H1 (cell line): Measurements from ENCODE around the gene ACSL6. TPM values are rescaled to one million over a fixed set of nuclear protein-coding genes. Genes with fewer than 3 reads are reported as not detected.

Source experiments
- CTCF ChIA-PET: fragments of 300-600 bp; sonication (Branson Sonifier 250); formaldehyde crosslinking; loops from one replicate; lab custom pipeline; 2021; ENCODE audit not compliant: partially characterized antibody; lab: Charles Lee
- POLR2A ChIA-PET: fragments of 300-600 bp; sonication (Branson Sonifier 250); formaldehyde crosslinking; loops from one replicate; lab custom pipeline; 2021; ENCODE audit warnings: inconsistent platforms; ENCODE audit not compliant: partially characterized antibody; lab: Charles Lee
- DNase-seq, 2 experiments: peaks; one replicate each; pipeline versions ENCODE4 v3.0.0 to v3.0.0-alpha.2; 2010 to 2022; ENCODE audit warnings: low spot score in 2 of 2, low read depth in 1 of 2, mixed read lengths in 1 of 2
- FAIRE-seq: peaks from 2 replicates; lab custom pipeline; 2011; peaks lifted over from hg19 to GRCh38; lab: Jason Lieb, UNC
- H2AFZ ChIP-seq: 2 replicates; pipeline ENCODE4 v1.8.1; 2012; ENCODE audit warnings: low read length, inconsistent platforms
- H2AK5ac ChIP-seq: 2 replicates; pipeline ENCODE4 v1.6.1; 2013; ENCODE audit warnings: low read depth, low read length
- H2BK120ac ChIP-seq: replicated peaks from 2 replicates; pipeline ENCODE3; 2013; ENCODE audit warnings: low read depth, low read length, inconsistent platforms
- H2BK12ac ChIP-seq: 2 replicates; pipeline ENCODE4 v1.6.1; 2013; ENCODE audit warnings: low read depth, low read length
- H2BK15ac ChIP-seq: 2 replicates; pipeline ENCODE4 v1.6.1; 2013; ENCODE audit warnings: low read length
- H2BK20ac ChIP-seq: 2 replicates; pipeline ENCODE4 v1.6.1; 2013; ENCODE audit warnings: low read length
- H2BK5ac ChIP-seq: 2 replicates; pipeline ENCODE4 v1.6.1; 2013; ENCODE audit warnings: low read depth, low read length
- H3K14ac ChIP-seq: 2 replicates; pipeline ENCODE4 v1.6.1; 2013; ENCODE audit warnings: inconsistent platforms; ENCODE audit not compliant: insufficient read length
- H3K18ac ChIP-seq: 2 replicates; pipeline ENCODE4 v1.6.1; 2013; ENCODE audit warnings: low read length; ENCODE audit errors: extremely low read depth
- H3K23ac ChIP-seq: 2 replicates; pipeline ENCODE4 v1.6.1; 2013; ENCODE audit warnings: inconsistent platforms; ENCODE audit not compliant: insufficient read length
- H3K23me2 ChIP-seq: 2 replicates; pipeline ENCODE4 v1.6.1; 2013; ENCODE audit warnings: low read depth, low read length
- H3K27ac ChIP-seq: 2 replicates; pipeline ENCODE4 v1.6.1; 2011; ENCODE audit warnings: low read depth, low read length, inconsistent platforms
- H3K27me3 ChIP-seq, 4 experiments: replicated peaks in 1 of 4; 1 replicate in 1 of 4; 2 replicates in 3 of 4; pipeline versions ENCODE4 v1.6.1 to v1.8.1; 2011 to 2013; ENCODE audit warnings: low read length in 3 of 4, mild to moderate bottlenecking in 3 of 4, inconsistent platforms in 2 of 4, mixed read lengths in 2 of 4, moderate library complexity in 1 of 4; ENCODE audit not compliant: control insufficient read depth in 3 of 4, insufficient read depth in 3 of 4; ENCODE audit errors: extremely low read depth in 1 of 4
- H3K36me3 ChIP-seq, 4 experiments: 2 replicates each; pipeline versions ENCODE4 v1.6.1 to v1.8.1; 2011 to 2013; ENCODE audit warnings: mild to moderate bottlenecking in 4 of 4, low read length in 3 of 4, moderate library complexity in 2 of 4, control low read depth in 1 of 4, inconsistent platforms in 1 of 4; ENCODE audit not compliant: insufficient read depth in 4 of 4, control insufficient read depth in 2 of 4
- H3K4ac ChIP-seq: replicated peaks from 2 replicates; pipeline ENCODE3; 2013; ENCODE audit warnings: low read length, low read depth, mixed read lengths, inconsistent platforms; ENCODE audit not compliant: insufficient read length
- H3K4me1 ChIP-seq, 4 experiments: replicated peaks in 1 of 4; 1 replicate in 1 of 4; 2 replicates in 3 of 4; pipeline versions ENCODE4 v1.6.1 to v1.8.1; 2011 to 2013; ENCODE audit warnings: low read length in 3 of 4, inconsistent platforms in 2 of 4, mixed read lengths in 1 of 4; ENCODE audit not compliant: insufficient read depth in 4 of 4, control insufficient read depth in 3 of 4
- H3K4me2 ChIP-seq, 2 experiments: 2 replicates each; pipeline versions ENCODE4 v1.6.1 to v1.8.1; 2011 to 2013; ENCODE audit warnings: low read depth in 2 of 2, low read length in 2 of 2, control low read depth in 1 of 2, inconsistent platforms in 1 of 2, mild to moderate bottlenecking in 1 of 2; ENCODE audit not compliant: insufficient read depth in 1 of 2
- H3K4me3 ChIP-seq, 4 experiments: fragments of 200-600, 300-600 bp in 1 of 4; sonication (generic), shearing (Covaris generic), sonication (Bioruptor Twin) in 1 of 4; 2 replicates each; pipeline versions ENCODE4 v1.5.1 to v1.8.1; 2011 to 2016; ENCODE audit warnings: low read length in 4 of 4, low read depth in 3 of 4, control low read depth in 2 of 4, inconsistent platforms in 2 of 4, mild to moderate bottlenecking in 2 of 4, mixed read lengths in 1 of 4, moderate library complexity in 1 of 4; ENCODE audit not compliant: insufficient read depth in 2 of 4; ENCODE audit errors: extremely low read depth in 1 of 4
- H3K56ac ChIP-seq: replicated peaks from 2 replicates; pipeline ENCODE3; 2013; ENCODE audit warnings: low read depth, mild to moderate bottlenecking, mixed read lengths, low read length, inconsistent platforms; ENCODE audit not compliant: insufficient read length
- H3K79me1 ChIP-seq: 2 replicates; pipeline ENCODE4 v1.6.1; 2013; ENCODE audit warnings: low read depth, low read length, control low read depth
- H3K79me2 ChIP-seq, 2 experiments: 2 replicates each; pipeline versions ENCODE4 v1.6.1 to v1.8.1; 2012 to 2013; ENCODE audit warnings: low read length in 2 of 2, mild to moderate bottlenecking in 2 of 2, inconsistent platforms in 1 of 2; ENCODE audit not compliant: insufficient read depth in 2 of 2, control insufficient read depth in 1 of 2
- H3K9ac ChIP-seq, 4 experiments: replicated peaks in 1 of 4; 1 replicate in 1 of 4; 2 replicates in 3 of 4; pipeline versions ENCODE4 v1.6.1 to v1.8.1; 2011 to 2013; ENCODE audit warnings: low read depth in 3 of 4, low read length in 3 of 4, control low read depth in 2 of 4, mild to moderate bottlenecking in 2 of 4, moderate library complexity in 2 of 4, inconsistent platforms in 1 of 4; ENCODE audit errors: extremely low read depth in 1 of 4
- H3K9me3 ChIP-seq, 2 experiments: 2 replicates each; pipeline versions ENCODE4 v1.6.1 to v1.8.1; 2012 to 2013; ENCODE audit warnings: mild to moderate bottlenecking in 2 of 2, moderate library complexity in 2 of 2, control low read depth in 1 of 2, inconsistent platforms in 1 of 2, low read depth in 1 of 2, low read length in 1 of 2, mixed read lengths in 1 of 2; ENCODE audit not compliant: insufficient read depth in 2 of 2
- H4K20me1 ChIP-seq, 2 experiments: replicated peaks in 1 of 2; 2 replicates each; pipeline versions ENCODE3 to v1.8.1; 2011 to 2013; ENCODE audit warnings: inconsistent platforms in 2 of 2, low read length in 2 of 2, mild to moderate bottlenecking in 1 of 2; ENCODE audit not compliant: insufficient read depth in 2 of 2, control insufficient read depth in 1 of 2
- H4K5ac ChIP-seq: 2 replicates; pipeline ENCODE4 v1.6.1; 2013; ENCODE audit warnings: low read length, low read depth, mixed read lengths, inconsistent platforms; ENCODE audit not compliant: insufficient read length
- H4K8ac ChIP-seq: 2 replicates; pipeline ENCODE4 v1.8.0; 2013; ENCODE audit warnings: mild to moderate bottlenecking, moderate library complexity, low read length, inconsistent platforms; ENCODE audit not compliant: insufficient read depth; ENCODE audit errors: extremely low read depth
- H4K91ac ChIP-seq: replicated peaks from 2 replicates; pipeline ENCODE3; 2013; ENCODE audit warnings: low read length, mixed read lengths, inconsistent platforms; ENCODE audit not compliant: insufficient read length
- ASH2L ChIP-seq: fragments of 200-600, 300-600 bp; sonication (generic); IDR thresholded peaks from one replicate; pipeline ENCODE4 v1.7.1; 2017; ENCODE audit warnings: low read length
- BACH1 ChIP-seq: IDR thresholded peaks from 2 replicates; pipeline ENCODE4 v1.6.1; 2012; ENCODE audit warnings: low read length, improper control_type of control experiment
- KDM4A ChIP-seq: IDR thresholded peaks from one replicate; pipeline ENCODE4 v1.7.1; 2012; ENCODE audit warnings: low read depth, mild to moderate bottlenecking, moderate library complexity, low read length, inconsistent platforms; ENCODE audit not compliant: severe bottlenecking
- PHF8 ChIP-seq: fragments of 200-600 bp; sonication (generic); conservative IDR thresholded peaks from 2 replicates; pipeline ENCODE4 v1.7.1; 2012; ENCODE audit warnings: low read depth, mild to moderate bottlenecking, inconsistent platforms, low read length, moderate library complexity
- RBBP5 ChIP-seq: IDR thresholded peaks from 2 replicates; pipeline ENCODE4 v1.7.1; 2012; ENCODE audit warnings: low read depth, mild to moderate bottlenecking, inconsistent platforms, low read length, moderate library complexity, borderline replicate concordance
- SIRT6 ChIP-seq: IDR thresholded peaks from one replicate; pipeline ENCODE4 v1.7.1; 2012; ENCODE audit warnings: low read length, inconsistent platforms
- SUZ12 ChIP-seq: fragments of 200-600 bp; sonication (generic); IDR thresholded peaks from 2 replicates; pipeline ENCODE4 v1.6.1; 2012; ENCODE audit warnings: mild to moderate bottlenecking, inconsistent platforms, low read length, moderate library complexity, mixed read lengths
- YY1 ChIP-seq: IDR thresholded peaks from 2 replicates; pipeline ENCODE4 v1.6.1; 2011; ENCODE audit warnings: low read depth, mild to moderate bottlenecking, low read length
- WGBS, 2 experiments: shearing (Covaris generic) in 1 of 2; methylation state at CpG; one replicate each; pipeline versions ENCODE4 v1.1.6 to v1.1.7; 2013 to 2015; ENCODE audit warnings: low lambda C conversion rate in 2 of 2, mixed read lengths in 2 of 2, inconsistent platforms in 1 of 2, low coverage in 1 of 2, missing lambda C conversion rate in 1 of 2; ENCODE audit not compliant: insufficient replicate concordance in 2 of 2, insufficient coverage in 1 of 2, insufficient read length in 1 of 2; ENCODE audit errors: extremely low coverage in 1 of 2, missing lambda C conversion rate in 1 of 2; 5-methylcytosine and 5-hydroxymethylcytosine counted together
- polyA plus RNA-seq, 7 experiments: library from polyadenylated mRNA; depleted of rRNA in 3 of 7; stranded (reverse) in 5 of 7; unstranded in 2 of 7; fragments of >200 nt in 5 of 7; fragments of 200-250 nt in 2 of 7; gene quantifications; 1 replicate in 5 of 7; 2 replicates in 1 of 7; 4 replicates in 1 of 7; pipeline versions ENCODE4 v1.2.1 to v1.2.3, GENCODE V29; 2011 to 2013; ENCODE audit warnings: missing spikeins in 2 of 7, mixed read lengths in 2 of 7
- total RNA-seq: library from RNA; stranded (reverse); fragmentation: NEBNext Ultra II Directional; extraction: Animal tissue kit (Norgen Biotek cat#: 25700); gene quantifications from 2 replicates; pipeline ENCODE4 v1.2.1, GENCODE V29; 2021
- TF ChIP-seq, protein P1 (sequence below): IDR thresholded peaks from 2 replicates; pipeline ENCODE4 v1.6.1; 2012; ENCODE audit warnings: inconsistent platforms

The ACSL6 gene
- total and polyA plus RNA-seq, 2 of the 8 experiments (the other 6 are each of a cell fraction or from before 2014, with no cell fraction given), result 2.3 to 2.4 TPM

DNA sequence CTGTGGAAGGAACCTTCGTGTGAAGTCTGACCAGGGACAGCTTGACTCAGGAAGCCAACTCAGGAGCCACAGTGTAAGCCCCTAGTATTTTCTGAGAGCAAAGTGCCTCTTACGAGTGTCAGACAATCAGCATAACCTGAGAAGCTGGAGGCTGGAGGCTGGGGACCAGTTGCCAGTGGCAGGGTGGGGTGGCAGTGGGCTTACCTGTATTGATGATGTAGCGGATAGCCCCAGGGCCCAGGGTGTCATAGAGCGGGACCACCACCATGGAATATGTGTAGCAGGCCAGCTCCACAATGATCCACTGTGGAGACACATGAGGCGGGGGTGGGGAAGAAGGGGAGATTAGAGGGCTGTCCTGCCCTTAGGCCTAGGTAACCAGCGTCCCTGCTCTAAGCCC, 22.9 kb downstream of the ACSL6 start:
- Histone ChIP-seq H2BK5ac (no peak overlapping the region), H2BK20ac (no peak overlapping the region), H3K9ac (no peak overlapping the region), H3K14ac (no peak overlapping the region), H2BK120ac (no peak overlapping the region), H3K79me1 (no peaks in the 10 kb centered on the region), H2AFZ (no peak overlapping the region), H3K4me3 (no peak overlapping the region), H4K5ac (no peak overlapping the region), H2AK5ac (no peak overlapping the region), H4K91ac (no peak overlapping the region), H3K4ac (no peak overlapping the region), H3K9me3 (no peaks in the 10 kb centered on the region), H3K18ac (no peak overlapping the region), H3K27me3 (no peaks in the 10 kb centered on the region), H3K79me2 (no peaks in the 10 kb centered on the region), H3K36me3 (no peaks in the 10 kb centered on the region), H3K4me1 (peaks cover 0 to 7% (median 3%) of the 10 kb centered on the region in 4 experiments; a peak in 2 of 7 replicates), H4K20me1 (peaks cover 0 to 2% of the 10 kb centered on the region in 2 experiments), H2BK12ac (no peak overlapping the region), H4K8ac (no peak overlapping the region; the same call in 1 of the 2 replicates), H3K27ac (no peak overlapping the region), H3K56ac (no peak overlapping the region), H2BK15ac (no peak overlapping the region), H3K23me2 (no peaks in the 10 kb centered on the region), H3K4me2 (no peak overlapping the region), H3K23ac (no peak overlapping the region)
- WGBS, 2 experiments, result 83% methylated on average over 6 of the region's 6 CpGs; no CpG with 5 or more reads in 1 of the 2 experiments
- CTCF ChIA-PET, result interaction anchor here (0.6 to 1.3 kb wide), 2 partner anchors 19 to 489 kb away, joined by 3 to 5 read pairs; no protein-coding TSS in a partner anchor
- FAIRE-seq (no peak), DNase-seq (no peak)
- TF ChIP-seq KDM4A (no peak), SUZ12 (no peak), YY1 (no peak), BACH1 (no peak), SIRT6 (no peak), PHF8 (no peak), RBBP5 (no peak), ASH2L (no peak)
- TF ChIP-seq, protein P1, sequence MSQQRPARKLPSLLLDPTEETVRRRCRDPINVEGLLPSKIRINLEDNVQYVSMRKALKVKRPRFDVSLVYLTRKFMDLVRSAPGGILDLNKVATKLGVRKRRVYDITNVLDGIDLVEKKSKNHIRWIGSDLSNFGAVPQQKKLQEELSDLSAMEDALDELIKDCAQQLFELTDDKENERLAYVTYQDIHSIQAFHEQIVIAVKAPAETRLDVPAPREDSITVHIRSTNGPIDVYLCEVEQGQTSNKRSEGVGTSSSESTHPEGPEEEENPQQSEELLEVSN, result no peak
- POLR2A ChIA-PET, result interaction anchor here (1.1 kb wide), 1 partner anchor 14 kb away, joined by 3 read pairs; no protein-coding TSS in a partner anchor
